Tibial artery (tissue), 4 donors: Measurements from ENCODE around the gene AKAP5.
A peak's percentile ranks its signal among the peaks of the same experiment; 100 is the strongest.

Source experiments
- DNase-seq, 2 donors: peaks; one replicate each; pipeline ENCODE4 v3.0.0-alpha.2; 2019
- H3K27ac ChIP-seq, 2 donors: fragments of 200-600 bp; sonication (generic) in 1 of 2; 1 replicate in 1 of 2; 2 replicates in 1 of 2; pipeline ENCODE4 v1.5.1; 2018 to 2019; ENCODE audit warnings: mild to moderate bottlenecking in 1 of 2
- H3K27me3 ChIP-seq, 2 donors: fragments of 200-600 bp; sonication (generic) in 1 of 2; one replicate each; pipeline versions ENCODE4 v1.5.1 to v1.6.0; 2016 to 2019
- H3K36me3 ChIP-seq, 3 donors: fragments of 200-600 bp; sonication (generic) in 2 of 3; one replicate each; pipeline ENCODE4 v1.5.1; 2016 to 2019; ENCODE audit warnings: mild to moderate bottlenecking in 2 of 3
- H3K4me1 ChIP-seq, 4 donors: fragments of 200-600 bp; sonication (generic) in 2 of 4; 1 replicate in 3 of 4; 2 replicates in 1 of 4; pipeline ENCODE4 v1.5.1; 2016 to 2019
- H3K4me3 ChIP-seq, 2 donors: fragments of 200-600 bp; sonication (generic) in 1 of 2; 1 replicate in 1 of 2; 2 replicates in 1 of 2; pipeline ENCODE4 v1.5.1; 2018 to 2019; ENCODE audit warnings: mild to moderate bottlenecking in 2 of 2
- H3K9me3 ChIP-seq, 3 donors: fragments of 200-600 bp; sonication (generic) in 1 of 3; one replicate each; pipeline ENCODE4 v1.5.1; 2016 to 2019
- CTCF ChIP-seq, 2 experiments: fragments of 200-600 bp in 1 of 2; fragments of 450-650 bp in 1 of 2; IDR thresholded peaks; one replicate each; pipeline ENCODE4 v1.5.1; 2017 to 2019; ENCODE audit warnings: antibody characterized with exemption in 2 of 2, mild to moderate bottlenecking in 1 of 2, moderate library complexity in 1 of 2
- intact Hi-C: fragments of 100-400 bp; cut with DNase I; formaldehyde crosslinking; loops from one replicate; pipeline ENCODE4 v1.15.0; 2023; ENCODE audit warnings: low total_unique reads

Gene AKAP5

GRCh38 chr14:64502456-64502855 is 37.2 kb downstream of the AKAP5 start:
- H3K27ac ChIP-seq: peak overlapping the region; percentile 95 to 98
- peak overlapping the region; percentile 68 to 92 for H3K4me3 ChIP-seq
- TF ChIP-seq CTCF (IDR thresholded peaks at IDR 0.05): no peak
- no peaks in the 10 kb centered on the region for H3K27me3 ChIP-seq
- H3K9me3 ChIP-seq: no peaks in the 10 kb centered on the region
- DNase-seq: no peak
- peaks cover 0 to 59% (median 38%) of the 10 kb centered on the region in 4 donors for H3K4me1 ChIP-seq
- intact Hi-C loops: loop anchor here (2.0 to 5.0 kb wide), 2 partner anchors 38 to 260 kb away; partner anchors contain the start of gene HSPA2
- H3K36me3 ChIP-seq: peaks cover 0 to 4% (median 0%) of the 10 kb centered on the region in 3 donors

GRCh38 chr14:64502887-64503433 is 37.7 kb downstream of the AKAP5 start:
- intact Hi-C loops: loop anchor here (2.0 to 5.0 kb wide), 2 partner anchors 38 to 259 kb away; partner anchors contain the start of gene HSPA2
- peak overlapping the region; percentile 95 to 98 for H3K27ac ChIP-seq
- H3K27me3 ChIP-seq: no peaks in the 10 kb centered on the region
- no peaks in the 10 kb centered on the region for H3K9me3 ChIP-seq
- H3K4me1 ChIP-seq: peaks cover 0 to 59% (median 41%) of the 10 kb centered on the region in 4 donors
- peak overlapping the region; percentile 68 to 92 for H3K4me3 ChIP-seq
- H3K36me3 ChIP-seq: peaks cover 0 to 4% (median 0%) of the 10 kb centered on the region in 3 donors
- no peak for DNase-seq
- TF ChIP-seq CTCF (IDR thresholded peaks at IDR 0.05): no peak

GRCh38 chr14:64503434-64504309 is 38.4 kb downstream of the AKAP5 start, which contains the start of gene ZBTB25:
ZBTB25 (minus strand) TSS chr14:64503838; CDS start chr14:64490533, 13,305 bp downstream.
- H3K9me3 ChIP-seq: no peaks in the 10 kb centered on the region
- intact Hi-C loops: loop anchor here (2.0 to 5.0 kb wide), 2 partner anchors 37 to 259 kb away; partner anchors contain the start of gene HSPA2
- H3K27me3 ChIP-seq: no peaks in the 10 kb centered on the region
- peak in 1 of 2 experiments; percentile 15 for TF ChIP-seq CTCF (IDR thresholded peaks at IDR 0.05)
- peak within 1 kb of the TSS; percentile 95 to 98 for H3K27ac ChIP-seq
- peaks cover 0 to 4% (median 0%) of the 10 kb centered on the region in 3 donors for H3K36me3 ChIP-seq
- DNase-seq: peak; percentile 88 to 95
- H3K4me3 ChIP-seq: peak within 1 kb of the TSS; percentile 68 to 92
- peaks cover 0 to 63% (median 39%) of the 10 kb centered on the region in 4 donors for H3K4me1 ChIP-seq

GRCh38 chr14:64504310-64504896 is 39.1 kb downstream of the AKAP5 start, which contains the start of gene ZBTB1:
ZBTB1 (plus strand) TSS chr14:64504770; CDS start chr14:64521505, 16,735 bp downstream.
- Histone ChIP-seq H3K27me3 (no peaks in the 10 kb centered on the region), H3K36me3 (no peaks in the 10 kb centered on the region), H3K4me3 (peak within 1 kb of the TSS; percentile 68 to 92), H3K9me3 (no peaks in the 10 kb centered on the region), H3K4me1 (peaks cover 0 to 67% (median 37%) of the 10 kb centered on the region in 4 donors), H3K27ac (peak within 1 kb of the TSS; percentile 95 to 98)
- intact Hi-C loops: loop anchor here (5.0 kb wide), 1 partner anchor 258 kb away; no protein-coding TSS in a partner anchor
- no peak for TF ChIP-seq CTCF (IDR thresholded peaks at IDR 0.05)
- peak; percentile 85 to 93 for DNase-seq
